Measurements from ENCODE around the gene COQ10A. TPM values are rescaled to one million over a fixed set of nuclear protein-coding genes. Genes with fewer than 3 reads are reported as not detected.

The COQ10A gene
- total and polyA plus RNA-seq, 2 of the 13 experiments (the other 11 are each of a cell fraction or from before 2014, with no cell fraction given) = 21.0 to 37.3 TPM

DNA sequence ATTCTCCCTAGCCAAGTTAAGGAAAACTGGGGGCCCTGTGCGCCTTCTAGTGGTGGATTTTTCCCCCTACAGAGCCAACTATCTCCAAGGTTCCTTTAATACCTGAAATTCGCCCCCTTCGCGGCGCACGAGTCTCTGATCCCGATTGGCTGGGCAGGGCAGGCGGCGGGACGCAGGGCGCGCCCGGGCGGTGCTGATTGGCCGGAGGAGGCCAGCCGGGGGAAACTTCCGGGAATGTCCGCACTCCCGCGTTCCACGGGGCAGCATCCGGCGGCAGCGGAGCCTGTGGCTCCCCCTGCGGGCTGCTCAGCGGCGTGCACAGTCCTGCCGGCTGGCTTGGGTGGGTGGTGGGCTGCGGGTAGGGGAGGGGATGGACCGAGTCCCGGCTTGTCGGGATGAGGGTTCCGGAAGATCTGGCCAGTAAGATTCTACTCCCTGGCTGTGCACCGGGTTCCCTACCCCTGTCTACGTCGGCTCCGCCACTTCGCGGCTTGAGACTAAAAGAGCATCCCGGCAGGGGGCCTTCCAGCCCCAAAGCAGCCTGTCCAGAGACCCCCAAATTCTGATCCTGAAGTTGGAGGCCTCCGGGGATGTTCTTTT, 42.5 kb upstream of the COQ10A start, which contains the start of gene NABP2 (continued):
- TF ChIP-seq HNRNPLL (IDR thresholded peaks at IDR 0.05; ENCODE audit: low read depth, low read length, poor library complexity, severe bottlenecking) = peak; percentile 85
- TF ChIP-seq, protein P1, sequence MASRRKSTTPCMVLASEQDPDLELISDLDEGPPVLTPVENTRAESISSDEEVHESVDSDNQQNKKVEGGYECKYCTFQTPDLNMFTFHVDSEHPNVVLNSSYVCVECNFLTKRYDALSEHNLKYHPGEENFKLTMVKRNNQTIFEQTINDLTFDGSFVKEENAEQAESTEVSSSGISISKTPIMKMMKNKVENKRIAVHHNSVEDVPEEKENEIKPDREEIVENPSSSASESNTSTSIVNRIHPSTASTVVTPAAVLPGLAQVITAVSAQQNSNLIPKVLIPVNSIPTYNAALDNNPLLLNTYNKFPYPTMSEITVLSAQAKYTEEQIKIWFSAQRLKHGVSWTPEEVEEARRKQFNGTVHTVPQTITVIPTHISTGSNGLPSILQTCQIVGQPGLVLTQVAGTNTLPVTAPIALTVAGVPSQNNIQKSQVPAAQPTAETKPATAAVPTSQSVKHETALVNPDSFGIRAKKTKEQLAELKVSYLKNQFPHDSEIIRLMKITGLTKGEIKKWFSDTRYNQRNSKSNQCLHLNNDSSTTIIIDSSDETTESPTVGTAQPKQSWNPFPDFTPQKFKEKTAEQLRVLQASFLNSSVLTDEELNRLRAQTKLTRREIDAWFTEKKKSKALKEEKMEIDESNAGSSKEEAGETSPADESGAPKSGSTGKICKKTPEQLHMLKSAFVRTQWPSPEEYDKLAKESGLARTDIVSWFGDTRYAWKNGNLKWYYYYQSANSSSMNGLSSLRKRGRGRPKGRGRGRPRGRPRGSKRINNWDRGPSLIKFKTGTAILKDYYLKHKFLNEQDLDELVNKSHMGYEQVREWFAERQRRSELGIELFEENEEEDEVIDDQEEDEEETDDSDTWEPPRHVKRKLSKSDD (CRISPR knock-in tag; IDR thresholded peaks at IDR 0.05; ENCODE audit: low read depth) = no peak
- TF ChIP-seq, protein P2, sequence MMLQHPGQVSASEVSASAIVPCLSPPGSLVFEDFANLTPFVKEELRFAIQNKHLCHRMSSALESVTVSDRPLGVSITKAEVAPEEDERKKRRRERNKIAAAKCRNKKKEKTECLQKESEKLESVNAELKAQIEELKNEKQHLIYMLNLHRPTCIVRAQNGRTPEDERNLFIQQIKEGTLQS (CRISPR knock-in tag; IDR thresholded peaks at IDR 0.05) = no peak
- TF ChIP-seq KLF16 (CRISPR knock-in tag; IDR thresholded peaks at IDR 0.05) = peak in 1 of 2 experiments; percentile 77; a peak in 2 of 4 replicates
- TF ChIP-seq ZNF543 (CRISPR knock-in tag; IDR thresholded peaks at IDR 0.05) = no peak
- TF ChIP-seq YEATS2 (CRISPR knock-in tag; IDR thresholded peaks at IDR 0.05; ENCODE audit: borderline replicate concordance) = peak; percentile 88
- peak; percentile 98 for TF ChIP-seq NFYB (CRISPR knock-in tag; IDR thresholded peaks at IDR 0.05)
- TF ChIP-seq, protein P3, sequence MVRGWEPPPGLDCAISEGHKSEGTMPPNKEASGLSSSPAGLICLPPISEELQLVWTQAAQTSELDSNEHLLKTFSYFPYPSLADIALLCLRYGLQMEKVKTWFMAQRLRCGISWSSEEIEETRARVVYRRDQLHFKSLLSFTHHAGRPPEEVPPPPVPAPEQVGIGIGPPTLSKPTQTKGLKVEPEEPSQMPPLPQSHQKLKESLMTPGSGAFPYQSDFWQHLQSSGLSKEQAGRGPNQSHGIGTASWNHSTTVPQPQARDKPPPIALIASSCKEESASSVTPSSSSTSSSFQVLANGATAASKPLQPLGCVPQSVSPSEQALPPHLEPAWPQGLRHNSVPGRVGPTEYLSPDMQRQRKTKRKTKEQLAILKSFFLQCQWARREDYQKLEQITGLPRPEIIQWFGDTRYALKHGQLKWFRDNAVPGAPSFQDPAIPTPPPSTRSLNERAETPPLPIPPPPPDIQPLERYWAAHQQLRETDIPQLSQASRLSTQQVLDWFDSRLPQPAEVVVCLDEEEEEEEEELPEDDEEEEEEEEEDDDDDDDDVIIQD (CRISPR knock-in tag; IDR thresholded peaks at IDR 0.05; ENCODE audit: low read depth) = peak; percentile 57; the same call in 1 of the 2 replicates
- TF ChIP-seq ETV5 (CRISPR knock-in tag; IDR thresholded peaks at IDR 0.05; ENCODE audit: borderline replicate concordance) = peak; percentile 85
- TF ChIP-seq, protein P4, sequence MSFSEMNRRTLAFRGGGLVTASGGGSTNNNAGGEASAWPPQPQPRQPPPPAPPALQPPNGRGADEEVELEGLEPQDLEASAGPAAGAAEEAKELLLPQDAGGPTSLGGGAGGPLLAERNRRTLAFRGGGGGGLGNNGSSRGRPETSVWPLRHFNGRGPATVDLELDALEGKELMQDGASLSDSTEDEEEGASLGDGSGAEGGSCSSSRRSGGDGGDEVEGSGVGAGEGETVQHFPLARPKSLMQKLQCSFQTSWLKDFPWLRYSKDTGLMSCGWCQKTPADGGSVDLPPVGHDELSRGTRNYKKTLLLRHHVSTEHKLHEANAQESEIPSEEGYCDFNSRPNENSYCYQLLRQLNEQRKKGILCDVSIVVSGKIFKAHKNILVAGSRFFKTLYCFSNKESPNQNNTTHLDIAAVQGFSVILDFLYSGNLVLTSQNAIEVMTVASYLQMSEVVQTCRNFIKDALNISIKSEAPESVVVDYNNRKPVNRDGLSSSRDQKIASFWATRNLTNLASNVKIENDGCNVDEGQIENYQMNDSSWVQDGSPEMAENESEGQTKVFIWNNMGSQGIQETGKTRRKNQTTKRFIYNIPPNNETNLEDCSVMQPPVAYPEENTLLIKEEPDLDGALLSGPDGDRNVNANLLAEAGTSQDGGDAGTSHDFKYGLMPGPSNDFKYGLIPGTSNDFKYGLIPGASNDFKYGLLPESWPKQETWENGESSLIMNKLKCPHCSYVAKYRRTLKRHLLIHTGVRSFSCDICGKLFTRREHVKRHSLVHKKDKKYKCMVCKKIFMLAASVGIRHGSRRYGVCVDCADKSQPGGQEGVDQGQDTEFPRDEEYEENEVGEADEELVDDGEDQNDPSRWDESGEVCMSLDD (CRISPR knock-in tag; IDR thresholded peaks at IDR 0.05; ENCODE audit: borderline replicate concordance) = no peak
- TF ChIP-seq REPIN1 (CRISPR knock-in tag; IDR thresholded peaks at IDR 0.05; ENCODE audit: borderline replicate concordance, low read depth) = peak; percentile 26; the same call in 1 of the 2 replicates
- peak; percentile 80 for TF ChIP-seq SAP130 (CRISPR knock-in tag; IDR thresholded peaks at IDR 0.05; ENCODE audit: low read depth)
- TF ChIP-seq KDM2A (CRISPR knock-in tag; IDR thresholded peaks at IDR 0.05; ENCODE audit: borderline replicate concordance, low read depth) = peak; percentile 89; the same call in 1 of the 2 replicates
- 0 out of 2 replicates have a peak, but pooled peaks have one; percentile 13 for TF ChIP-seq ZNF263 (CRISPR knock-in tag; IDR thresholded peaks at IDR 0.05)
- TF ChIP-seq CCDC6 (CRISPR knock-in tag; IDR thresholded peaks at IDR 0.05) = peak; percentile 87
- TF ChIP-seq GATAD1 (CRISPR knock-in tag; IDR thresholded peaks at IDR 0.05) = peak; percentile 86
- peak; percentile 72; the same call in 1 of the 2 replicates for TF ChIP-seq ZNF350 (CRISPR knock-in tag; IDR thresholded peaks at IDR 0.05; ENCODE audit: borderline replicate concordance, low read depth)
- TF ChIP-seq, protein P5, sequence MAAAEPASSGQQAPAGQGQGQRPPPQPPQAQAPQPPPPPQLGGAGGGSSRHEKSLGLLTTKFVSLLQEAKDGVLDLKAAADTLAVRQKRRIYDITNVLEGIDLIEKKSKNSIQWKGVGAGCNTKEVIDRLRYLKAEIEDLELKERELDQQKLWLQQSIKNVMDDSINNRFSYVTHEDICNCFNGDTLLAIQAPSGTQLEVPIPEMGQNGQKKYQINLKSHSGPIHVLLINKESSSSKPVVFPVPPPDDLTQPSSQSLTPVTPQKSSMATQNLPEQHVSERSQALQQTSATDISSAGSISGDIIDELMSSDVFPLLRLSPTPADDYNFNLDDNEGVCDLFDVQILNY (CRISPR knock-in tag; conservative IDR thresholded peaks at IDR 0.05) = peak; percentile 71
- TF ChIP-seq BCL6 (CRISPR knock-in tag; IDR thresholded peaks at IDR 0.05) = peak; percentile 29; the same call in 1 of the 2 replicates
- TF ChIP-seq ZNF180 (CRISPR knock-in tag; IDR thresholded peaks at IDR 0.05; ENCODE audit: borderline replicate concordance, low read depth) = 0 out of 2 replicates have a peak, but pooled peaks have one; percentile 65
- TF ChIP-seq ZNF136 (CRISPR knock-in tag; IDR thresholded peaks at IDR 0.05; ENCODE audit: low read depth) = 0 out of 2 replicates have a peak, but pooled peaks have one; percentile 20

All from HepG2 (cell line).